Epidermal melanocyte (primary cell): ENCODE results near the gene GOLGA6L7.
"Not testable (repeated sequence)": the region's sequence is repeated elsewhere in the genome, so short reads cannot be mapped to it uniquely, and the experiment has no call there.

ENCODE experiments used
- DNase-seq: peaks from one replicate; pipeline ENCODE4 v3.0.0; 2011; ENCODE audit warnings: low spot score; ENCODE audit not compliant: insufficient read length

GOLGA6L7 gene

DNA sequence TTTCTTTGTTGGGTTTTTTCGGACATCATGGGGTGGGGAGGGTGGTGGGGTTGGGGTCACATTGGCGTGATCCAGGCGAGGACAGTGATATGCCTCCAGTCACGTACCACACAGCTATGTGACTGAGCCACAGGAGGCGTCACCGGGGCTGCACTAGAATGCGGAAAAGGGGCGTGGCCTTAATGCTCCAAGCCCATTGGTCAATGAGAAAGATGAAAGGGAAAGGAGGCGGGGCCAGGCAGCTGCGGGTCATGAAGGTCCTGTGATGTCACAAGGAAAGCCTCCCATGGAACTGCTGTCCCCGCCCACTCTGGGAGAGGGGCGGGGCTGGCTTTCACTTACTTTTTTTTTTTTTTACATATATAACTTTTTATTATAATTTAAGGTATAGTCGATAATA is at the start of gene GOLGA6L7:
Gene GOLGA6L7, minus strand, starts transcription at position 124 of the 400 bp plus-strand sequence. Its CDS starts 95 bp downstream, at position 29.
- DNase-seq = not testable (repeated sequence)

DNA sequence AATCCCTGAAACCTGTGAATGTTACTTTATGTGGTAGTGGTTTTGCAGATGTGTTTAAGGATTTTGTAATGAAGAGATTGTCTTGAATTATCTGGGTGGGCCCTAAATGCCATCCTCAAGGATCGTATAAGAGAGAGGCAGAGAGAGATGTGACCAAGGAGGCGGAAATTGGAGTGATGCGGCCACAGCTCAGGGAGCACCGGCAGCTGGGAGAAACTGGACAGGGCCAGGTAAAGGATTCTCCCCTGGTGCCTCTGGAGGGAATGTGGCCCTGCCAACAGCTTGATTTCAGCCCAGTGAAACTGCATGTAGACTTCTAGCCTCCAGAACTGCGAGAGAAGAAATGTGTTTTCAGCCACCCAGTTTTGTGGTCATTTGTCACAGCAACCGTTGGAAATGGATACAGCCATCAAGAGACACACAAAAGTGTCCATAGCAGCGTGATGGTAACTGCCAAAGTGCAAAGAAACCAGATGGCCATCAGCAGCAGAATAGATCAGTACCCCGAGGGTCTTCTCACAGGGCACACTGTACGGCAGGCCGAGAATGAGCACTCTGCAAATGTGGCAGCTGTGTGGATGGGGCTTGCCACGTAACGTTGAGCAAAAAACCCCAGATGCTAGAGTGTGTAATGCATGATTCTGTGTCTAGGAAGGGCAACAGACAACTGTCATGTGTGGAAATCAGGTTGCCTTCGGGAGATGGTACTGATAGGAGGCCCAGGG is 49.6 kb upstream of the GOLGA6L7 start:
- no peak for DNase-seq

DNA sequence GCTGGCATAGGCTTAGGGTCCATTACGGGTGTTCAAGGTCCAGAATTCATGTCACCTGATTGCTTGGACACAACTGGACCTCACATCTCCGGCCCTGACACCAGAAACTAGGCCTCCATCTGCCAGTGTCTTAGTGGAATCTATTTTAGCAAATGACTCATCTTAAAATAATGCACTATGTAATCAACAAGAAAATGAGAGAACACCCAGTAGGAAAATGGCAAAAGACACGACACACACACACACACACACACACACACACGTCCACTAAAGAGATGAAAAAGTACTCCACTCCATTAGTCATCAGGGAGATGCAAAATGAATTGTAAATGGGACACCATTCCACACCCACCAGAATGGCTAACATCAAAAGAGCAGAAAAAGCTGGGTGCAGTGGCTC is 48.5 kb upstream of the GOLGA6L7 start:
- DNase-seq = peak; percentile 50

DNA sequence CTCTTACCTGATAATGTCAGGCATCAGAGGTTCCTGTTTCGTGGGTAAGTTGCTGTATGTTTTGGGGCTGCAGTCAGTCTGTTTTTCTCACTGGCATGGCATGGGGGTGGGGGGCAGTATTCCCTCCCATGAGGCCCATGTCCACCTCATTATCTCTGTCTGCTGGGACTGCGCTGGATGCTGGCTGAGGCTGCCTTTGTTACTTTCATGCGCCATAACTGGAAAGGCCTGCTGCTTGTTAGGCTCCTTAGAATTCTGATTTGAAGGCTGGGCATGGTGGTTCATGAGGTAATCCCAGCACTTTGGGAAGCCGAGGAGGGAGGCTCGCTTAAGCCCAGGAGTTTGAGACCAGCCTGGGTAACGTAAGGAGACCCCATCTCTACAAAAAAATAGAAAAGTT is 47.1 kb upstream of the GOLGA6L7 start:
- no peak for DNase-seq

- no peak for DNase-seq
Measured at GRCh38 chr15:28895146-28895545, 46.7 kb upstream of the GOLGA6L7 start.

DNA sequence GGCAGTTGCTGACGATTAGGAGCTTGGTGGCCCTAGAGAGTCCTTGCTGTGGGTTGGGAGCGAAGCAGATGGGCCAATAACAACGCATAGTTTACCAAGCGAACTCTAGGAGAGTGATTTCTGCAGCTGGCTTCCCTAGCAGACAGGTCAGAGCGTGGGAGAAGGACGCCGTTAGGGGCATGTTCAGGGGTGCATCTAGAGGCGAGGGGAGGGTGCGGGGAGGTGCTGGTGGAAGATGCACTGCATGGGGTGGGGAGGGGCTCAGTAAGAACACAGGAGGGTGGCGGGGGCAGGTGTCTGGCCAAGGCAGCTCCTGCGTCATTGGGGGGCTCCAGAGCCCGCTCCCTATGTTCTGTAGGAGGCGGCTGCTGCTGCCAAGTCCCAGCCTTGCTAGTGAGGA is 46.2 kb upstream of the GOLGA6L7 start:
- DNase-seq = no peak

GRCh38 chr15:28892789-28893610 is 44.6 kb upstream of the GOLGA6L7 start:
- no peak for DNase-seq

GRCh38 chr15:28891588-28891987 is 43.1 kb upstream of the GOLGA6L7 start:
- no peak for DNase-seq

DNA sequence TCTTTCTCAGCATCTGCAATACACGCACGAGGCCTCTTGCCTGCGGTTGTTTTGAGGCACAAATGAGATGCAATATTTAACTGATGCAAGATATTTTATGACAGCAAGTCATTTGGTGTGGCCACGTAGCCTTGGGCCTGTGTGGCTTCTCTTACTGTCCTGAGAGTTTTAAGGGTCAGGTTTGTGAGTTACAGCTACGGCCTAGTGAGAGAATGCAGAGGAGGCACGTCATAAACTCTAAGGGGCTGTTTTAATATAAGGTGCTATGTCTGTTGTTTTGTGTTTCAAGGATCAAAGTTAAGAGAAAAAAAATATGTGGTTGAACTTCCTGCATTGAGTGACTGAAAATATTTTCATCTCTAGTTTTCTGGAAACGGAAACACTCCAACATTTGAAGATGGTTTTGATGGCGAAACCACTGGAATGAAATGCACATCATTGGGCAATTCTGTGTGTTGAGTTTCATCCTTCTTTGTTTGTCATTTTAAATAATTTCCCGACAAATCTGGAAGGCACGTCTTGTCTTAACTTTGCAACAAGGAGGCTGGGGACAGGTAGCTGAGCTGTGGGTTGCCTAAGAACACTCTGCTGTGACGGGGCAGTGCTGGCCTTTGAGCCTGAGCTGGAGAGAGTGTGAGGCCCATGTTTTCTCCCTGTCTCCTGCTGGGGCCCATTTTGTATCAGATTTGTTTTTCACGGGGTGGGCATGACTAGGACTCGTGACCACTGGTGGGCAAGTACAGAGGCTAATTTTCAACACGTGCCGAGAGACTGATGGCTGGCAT is 42.5 kb upstream of the GOLGA6L7 start:
- DNase-seq = no peak

DNA sequence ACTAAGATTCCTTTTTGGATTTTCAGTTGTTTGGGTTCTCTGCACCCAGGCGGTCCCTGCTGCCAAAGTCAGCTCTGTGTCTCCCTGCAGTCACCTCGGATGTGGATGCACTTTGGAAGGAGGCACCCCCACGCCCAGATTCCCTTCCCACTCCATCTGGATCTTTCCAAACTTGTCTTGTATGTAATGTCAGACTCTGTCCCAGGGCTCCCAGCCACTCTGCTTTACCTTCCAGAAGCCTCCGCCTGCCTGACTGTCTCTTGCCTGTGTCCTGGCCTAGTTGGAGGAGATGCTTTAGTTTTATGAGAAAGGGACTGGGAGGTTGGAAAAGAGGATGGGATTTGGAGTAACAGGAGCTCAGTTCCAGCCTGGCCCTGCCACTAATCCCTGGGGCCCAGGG is 41.8 kb upstream of the GOLGA6L7 start:
- not testable (repeated sequence) for DNase-seq

DNA sequence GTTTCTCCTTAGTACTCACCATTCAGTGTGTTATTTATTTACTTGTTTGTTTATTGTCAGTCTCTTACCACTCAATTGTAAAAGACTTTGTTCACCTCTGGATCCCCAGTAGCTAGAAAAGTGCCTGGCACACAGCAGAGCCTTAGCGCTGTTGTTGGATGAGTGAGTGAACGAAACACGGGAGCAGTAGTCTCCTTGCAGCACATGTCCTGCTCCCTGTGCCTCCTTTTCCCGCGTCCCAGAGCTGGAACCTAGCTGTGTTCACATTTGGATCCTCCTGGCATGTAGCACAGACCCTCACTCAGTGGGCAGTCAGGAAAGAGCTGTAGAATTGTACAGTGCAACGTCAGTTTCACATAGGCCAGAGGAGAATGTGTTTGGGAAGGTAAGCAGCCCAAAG is 41.4 kb upstream of the GOLGA6L7 start:
- not testable (repeated sequence) for DNase-seq

GRCh38 chr15:28889346-28889745 is 40.9 kb upstream of the GOLGA6L7 start:
- no peak for DNase-seq

DNA sequence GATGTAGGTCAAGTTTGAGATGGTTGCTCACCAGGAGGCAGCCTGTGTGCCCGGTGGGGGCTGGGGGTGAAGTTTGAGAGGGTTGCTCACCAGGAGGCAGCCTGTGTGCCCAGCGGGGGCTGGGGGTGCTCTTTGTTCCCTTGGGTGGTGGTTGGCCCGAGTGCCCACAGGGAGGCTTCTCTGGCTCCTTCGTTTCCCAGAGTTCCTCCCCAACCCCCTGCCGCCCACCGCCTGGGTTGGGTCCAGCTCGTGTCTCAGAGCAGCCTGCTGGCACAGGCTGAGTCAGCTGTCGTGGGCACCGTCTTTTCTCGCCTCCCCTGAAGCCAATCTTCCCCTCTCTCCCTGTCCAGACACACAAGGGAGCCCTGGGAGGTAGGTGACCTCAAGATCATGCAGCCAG is 40.5 kb upstream of the GOLGA6L7 start:
- DNase-seq = no peak

DNA sequence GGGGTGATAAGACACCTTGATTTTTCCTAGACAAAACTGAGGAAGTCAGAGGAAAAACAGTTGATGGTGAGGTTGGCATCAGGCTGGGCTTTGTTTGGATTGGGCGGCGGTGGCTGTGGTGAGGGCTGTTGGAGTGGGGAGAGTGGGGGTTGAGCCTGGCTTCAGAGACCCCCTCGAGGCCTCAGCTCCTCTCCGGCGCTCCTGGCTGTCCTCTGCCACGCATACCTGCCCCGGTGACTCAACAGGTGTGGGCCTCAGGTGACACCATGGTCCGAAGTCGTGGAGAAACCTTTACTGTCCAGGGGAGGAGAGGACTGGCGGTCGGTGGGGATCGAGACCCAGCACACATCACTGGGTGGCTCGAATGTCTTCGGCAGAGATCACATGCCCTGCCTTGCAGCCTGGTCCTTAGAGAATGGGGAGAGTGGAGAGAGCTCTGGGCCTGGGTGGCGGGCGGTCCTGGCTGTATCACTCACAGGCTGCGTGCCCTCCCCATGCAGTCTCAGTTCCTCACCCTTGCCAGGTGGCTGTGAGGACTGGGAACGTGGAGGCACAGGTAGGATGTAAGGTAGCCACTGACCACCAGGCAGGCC is 40.0 kb upstream of the GOLGA6L7 start:
- DNase-seq = no peak

DNA sequence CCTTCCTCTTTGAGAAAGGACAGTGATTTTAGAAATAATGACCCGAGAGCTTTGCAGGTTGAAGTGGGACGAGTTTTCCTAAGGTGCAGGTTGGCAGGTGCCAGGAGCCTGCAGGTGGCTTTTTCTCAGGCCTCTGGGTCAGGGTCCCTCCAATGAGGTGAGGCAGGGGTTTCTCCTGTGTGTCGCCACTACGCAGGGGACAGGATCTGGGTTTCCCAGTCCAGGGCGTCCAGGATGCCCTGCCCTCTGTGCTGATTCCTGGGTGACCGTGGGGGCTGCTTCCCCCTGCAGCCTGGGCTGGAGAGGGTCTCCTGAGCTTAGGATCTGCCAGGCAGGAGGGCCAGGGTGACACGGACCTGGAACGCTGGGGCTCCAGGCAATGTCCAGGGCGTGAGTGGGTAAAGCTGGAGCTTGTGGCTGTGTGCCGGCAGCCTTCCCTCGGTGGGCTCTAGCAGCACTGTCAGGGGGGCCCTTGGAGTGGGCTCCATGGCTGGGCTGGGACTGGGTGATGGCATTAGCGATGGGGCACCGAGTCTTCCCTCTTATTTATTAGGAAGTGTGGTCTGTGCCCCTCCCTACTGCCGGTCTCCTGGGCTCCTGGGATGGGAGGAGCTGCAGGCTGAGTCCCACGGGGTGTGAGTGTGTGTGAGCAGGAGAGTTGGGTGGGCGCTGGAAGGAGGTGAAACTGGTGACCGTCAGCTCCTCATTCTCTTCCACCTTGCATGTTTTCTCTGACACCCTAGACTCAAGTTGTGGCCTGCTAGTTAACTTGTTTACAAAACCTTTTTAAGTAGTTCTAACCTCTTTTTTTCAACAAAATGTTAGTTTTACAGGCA is 39.1 kb upstream of the GOLGA6L7 start:
- DNase-seq = no peak

GRCh38 chr15:28886431-28887338 is 38.2 kb upstream of the GOLGA6L7 start:
- DNase-seq = no peak

- no peak for DNase-seq
Measured at GRCh38 chr15:28885630-28886430, 37.4 kb upstream of the GOLGA6L7 start, which contains the start of gene APBA2. Gene APBA2, plus strand, starts transcription at chr15:28885974. Its CDS starts 167,911 bp downstream, at chr15:29053885.

DNA sequence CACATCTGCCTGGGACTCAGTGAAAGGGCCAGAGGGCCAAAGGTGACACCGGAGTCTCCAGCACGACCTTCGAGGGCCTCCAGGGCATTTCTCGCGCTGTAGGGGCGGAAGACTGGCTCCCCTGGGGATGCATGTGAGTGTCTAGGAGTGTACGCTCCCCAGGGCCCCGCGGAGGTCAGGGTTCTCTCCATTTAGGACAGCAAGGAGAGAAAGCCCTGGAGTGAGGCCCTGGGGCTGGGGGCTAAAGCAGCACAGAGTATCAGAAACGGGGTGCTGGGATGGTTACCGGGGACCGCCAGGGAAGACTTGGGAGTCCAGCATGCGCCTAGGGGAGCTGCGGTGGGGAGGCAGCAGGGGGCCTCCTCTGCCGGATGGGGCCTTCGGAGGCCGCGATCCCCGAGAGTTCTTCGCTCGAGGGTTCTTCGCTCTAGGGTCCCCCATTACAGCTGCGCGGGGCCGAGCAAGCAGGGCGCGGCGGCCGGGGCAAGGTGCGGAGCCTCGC is 36.7 kb upstream of the GOLGA6L7 start:
- DNase-seq = no peak
